Measurements from ENCODE around the gene FAHD1.

FAHD1 gene

DNA sequence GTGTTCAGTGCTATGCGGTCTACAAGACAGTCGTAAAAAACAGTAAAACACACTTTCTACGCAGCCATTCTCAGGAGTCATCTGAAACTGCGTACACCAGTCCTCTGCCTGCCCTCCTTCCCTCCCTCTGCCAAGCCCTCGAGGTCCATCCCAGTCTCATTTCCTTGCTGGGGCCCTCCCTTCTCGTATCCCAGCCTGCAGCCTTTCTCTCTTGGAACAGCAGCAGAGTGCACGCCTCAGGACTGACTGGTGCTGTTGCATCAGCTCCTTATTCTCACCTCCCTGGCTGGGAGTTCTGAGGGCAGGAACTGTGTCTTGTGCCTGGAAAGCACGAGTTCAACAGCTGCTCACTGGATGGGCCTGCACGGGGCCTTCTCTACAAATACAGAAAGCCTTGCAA, 12.5 kb downstream of the FAHD1 start:
- TF ChIP-seq, protein P1, sequence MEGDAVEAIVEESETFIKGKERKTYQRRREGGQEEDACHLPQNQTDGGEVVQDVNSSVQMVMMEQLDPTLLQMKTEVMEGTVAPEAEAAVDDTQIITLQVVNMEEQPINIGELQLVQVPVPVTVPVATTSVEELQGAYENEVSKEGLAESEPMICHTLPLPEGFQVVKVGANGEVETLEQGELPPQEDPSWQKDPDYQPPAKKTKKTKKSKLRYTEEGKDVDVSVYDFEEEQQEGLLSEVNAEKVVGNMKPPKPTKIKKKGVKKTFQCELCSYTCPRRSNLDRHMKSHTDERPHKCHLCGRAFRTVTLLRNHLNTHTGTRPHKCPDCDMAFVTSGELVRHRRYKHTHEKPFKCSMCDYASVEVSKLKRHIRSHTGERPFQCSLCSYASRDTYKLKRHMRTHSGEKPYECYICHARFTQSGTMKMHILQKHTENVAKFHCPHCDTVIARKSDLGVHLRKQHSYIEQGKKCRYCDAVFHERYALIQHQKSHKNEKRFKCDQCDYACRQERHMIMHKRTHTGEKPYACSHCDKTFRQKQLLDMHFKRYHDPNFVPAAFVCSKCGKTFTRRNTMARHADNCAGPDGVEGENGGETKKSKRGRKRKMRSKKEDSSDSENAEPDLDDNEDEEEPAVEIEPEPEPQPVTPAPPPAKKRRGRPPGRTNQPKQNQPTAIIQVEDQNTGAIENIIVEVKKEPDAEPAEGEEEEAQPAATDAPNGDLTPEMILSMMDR (IDR thresholded peaks at IDR 0.05; ENCODE audit: low read depth, low read length), result no peak

DNA sequence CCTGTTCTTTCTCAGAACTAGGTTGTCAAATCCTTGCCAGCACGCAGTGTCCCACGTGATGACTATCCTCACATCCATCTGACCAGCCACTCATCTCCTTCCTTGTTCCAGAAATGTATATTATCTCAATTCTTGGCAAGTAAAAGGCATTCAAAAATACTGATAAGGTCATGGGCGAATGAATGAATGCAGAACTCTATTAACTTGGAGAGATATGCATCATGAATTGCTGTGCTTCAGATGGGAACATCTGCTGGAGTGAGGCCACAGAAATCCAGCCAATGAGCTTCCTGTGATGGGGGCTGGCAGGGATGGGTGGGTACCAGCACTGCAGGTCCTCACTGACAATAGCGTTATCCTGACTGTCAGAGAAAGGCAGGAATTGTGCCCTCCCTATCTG, 19.0 kb downstream of the FAHD1 start:
- H3K4me3 ChIP-seq (ENCODE audit: low read depth, low read length), result no peak overlapping the region
- TF ChIP-seq, protein P1 (IDR thresholded peaks at IDR 0.05; ENCODE audit: low read depth, low read length), result no peak

More for the DNA sequence above, 12.5 kb downstream of the FAHD1 start:
- no peak overlapping the region for H3K4me3 ChIP-seq (ENCODE audit: low read depth, low read length)

DNA sequence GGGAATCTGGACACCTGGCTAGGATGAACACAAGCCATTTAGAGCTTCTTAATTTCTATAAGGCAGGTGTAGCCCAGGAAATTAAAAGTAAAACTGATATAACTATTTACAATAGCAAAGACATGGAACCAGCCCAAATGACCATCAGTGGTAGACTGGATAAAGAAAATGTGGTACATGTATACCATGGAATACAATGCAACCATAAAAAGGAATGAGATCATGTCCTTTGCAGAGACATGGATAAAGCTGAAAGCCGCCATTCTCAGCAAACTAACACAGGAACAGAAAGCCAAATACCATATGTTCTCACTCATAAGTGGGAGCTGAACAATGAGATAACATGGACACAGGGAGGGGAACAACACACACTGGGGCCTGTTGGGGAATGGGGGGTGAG, 19.4 kb downstream of the FAHD1 start:
- no peak overlapping the region for H3K4me3 ChIP-seq (ENCODE audit: low read depth, low read length)
- TF ChIP-seq, protein P1 (IDR thresholded peaks at IDR 0.05; ENCODE audit: low read depth, low read length), result no peak

DNA sequence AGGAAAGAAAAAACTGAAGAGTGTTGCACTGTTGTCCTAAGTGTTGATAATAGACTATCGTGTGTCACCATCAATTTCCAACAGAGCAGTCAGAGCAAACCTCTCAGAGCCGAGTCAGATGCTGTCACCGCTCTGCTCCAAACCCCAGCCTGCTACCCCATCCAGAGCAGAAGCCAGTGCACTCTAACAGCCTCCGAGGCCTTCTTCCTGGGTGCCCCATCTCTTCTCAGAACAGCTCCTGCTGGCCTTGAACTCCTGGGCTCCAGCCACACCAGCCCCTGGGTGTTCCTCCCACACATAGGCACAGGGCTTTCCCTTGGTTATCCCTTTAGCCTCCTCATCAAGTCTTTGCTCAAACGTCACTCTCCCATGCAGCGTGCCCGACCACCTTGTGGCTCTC, 24.0 kb downstream of the FAHD1 start:
- no peak overlapping the region for H3K4me3 ChIP-seq (ENCODE audit: low read depth, low read length)
- TF ChIP-seq, protein P1 (IDR thresholded peaks at IDR 0.05; ENCODE audit: low read depth, low read length), result no peak

DNA sequence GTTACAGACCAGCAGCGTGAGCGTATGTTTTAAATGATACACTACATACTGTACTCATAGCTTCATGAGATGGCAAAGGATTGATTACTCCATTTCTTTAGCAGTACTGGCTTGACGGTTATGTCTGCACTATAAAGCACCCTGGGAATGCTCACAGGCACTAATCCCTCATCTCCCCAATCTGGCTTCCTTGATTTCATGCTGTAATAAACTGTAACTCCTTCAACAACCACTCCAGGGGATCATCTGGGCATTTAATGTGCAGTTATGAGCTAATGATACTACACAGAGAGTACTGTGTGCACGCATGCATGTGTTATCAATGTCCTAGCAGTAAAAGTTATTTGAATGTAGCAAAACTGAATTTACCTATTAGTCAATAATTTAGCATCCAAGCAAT, 24.8 kb downstream of the FAHD1 start:
- H3K4me3 ChIP-seq (ENCODE audit: low read depth, low read length), result no peak overlapping the region
- TF ChIP-seq, protein P1 (IDR thresholded peaks at IDR 0.05; ENCODE audit: low read depth, low read length), result no peak

DNA sequence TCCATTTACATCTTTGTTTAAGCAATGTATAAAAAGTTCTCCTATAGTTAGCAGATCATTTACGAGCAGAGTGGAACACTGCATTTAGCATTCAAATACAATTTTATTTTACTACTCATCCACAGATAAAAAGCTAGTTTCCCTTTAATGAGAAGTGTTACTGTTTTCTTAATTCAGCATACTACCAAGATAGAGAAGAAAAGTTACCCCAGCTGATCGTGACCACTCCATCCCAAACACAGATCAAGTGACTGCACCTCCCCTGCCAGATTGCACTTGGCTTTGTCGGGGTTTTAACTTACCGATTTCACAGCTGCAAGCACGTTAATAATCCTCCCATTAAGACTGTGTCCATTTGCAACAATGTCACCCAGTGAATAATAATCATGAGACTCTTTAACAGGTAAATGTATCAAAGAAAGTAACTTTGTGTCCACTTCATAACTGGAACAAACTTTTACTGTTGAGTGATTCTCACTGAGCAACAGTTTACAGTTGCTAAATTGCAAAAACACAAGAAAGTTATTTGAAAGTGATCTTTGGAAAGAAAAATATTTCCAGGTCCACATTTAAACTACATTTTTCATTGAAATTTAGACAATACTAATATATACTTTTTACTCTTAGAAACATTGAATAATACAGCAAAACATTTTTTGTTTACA, 30.6 kb downstream of the FAHD1 start:
- H3K4me3 ChIP-seq (ENCODE audit: low read depth, low read length), result no peak overlapping the region
- TF ChIP-seq, protein P1 (IDR thresholded peaks at IDR 0.05; ENCODE audit: low read depth, low read length), result no peak

DNA sequence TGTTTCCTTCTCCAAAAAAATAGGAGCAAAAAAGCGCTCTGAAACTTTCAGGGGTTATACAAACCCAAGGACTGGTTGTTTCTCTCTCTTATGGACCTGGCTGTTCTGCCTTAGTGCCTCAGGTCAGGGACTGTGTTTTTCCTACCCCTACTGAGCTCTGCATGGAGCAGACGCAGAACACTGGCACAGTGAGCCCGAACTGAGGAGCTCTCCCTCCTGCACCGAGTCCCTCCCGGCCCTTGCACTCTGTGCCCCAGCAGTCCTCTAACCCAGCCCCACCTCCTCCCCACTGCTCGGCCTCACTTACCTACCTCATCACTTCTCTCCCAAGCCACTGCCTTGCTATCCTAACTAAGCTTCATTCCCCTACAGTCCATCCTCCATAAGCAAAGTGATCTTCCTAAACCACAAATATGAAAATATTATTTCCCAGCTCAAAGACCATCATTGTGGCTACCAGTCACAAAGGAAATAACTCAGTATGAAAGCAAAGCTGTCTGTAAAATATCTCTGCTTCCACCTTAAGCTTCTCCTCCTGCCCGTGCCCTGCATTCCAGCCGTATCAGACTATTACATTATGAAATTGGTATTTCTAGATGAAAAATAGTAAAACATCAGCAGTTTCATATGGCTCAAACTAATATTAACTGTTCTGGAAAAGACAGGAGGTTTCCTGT, 31.3 kb downstream of the FAHD1 start:
- no peak overlapping the region for H3K4me3 ChIP-seq (ENCODE audit: low read depth, low read length)

More for the DNA sequence above, 31.3 kb downstream of the FAHD1 start:
- TF ChIP-seq, protein P1 (IDR thresholded peaks at IDR 0.05; ENCODE audit: low read depth, low read length), result no peak

Measured in WI38 (cell line).